Epithelial cell of prostate (primary cell): Measurements from ENCODE around the gene EBF4.

Experiments
- DNase-seq: peaks from one replicate; pipeline ENCODE4 v3.0.0-alpha.2; 2011; ENCODE audit warnings: low read depth, low spot score
- H3K27ac ChIP-seq: fragments of 450-650 bp; 2 replicates; pipeline ENCODE4 v1.5.1; 2017; ENCODE audit warnings: mild to moderate bottlenecking

EBF4 gene

GRCh38 chr20:2697768-2698167, 5.2 kb downstream of the EBF4 start:
- DNase-seq, result no peak
- no peak overlapping the region for H3K27ac ChIP-seq

DNA sequence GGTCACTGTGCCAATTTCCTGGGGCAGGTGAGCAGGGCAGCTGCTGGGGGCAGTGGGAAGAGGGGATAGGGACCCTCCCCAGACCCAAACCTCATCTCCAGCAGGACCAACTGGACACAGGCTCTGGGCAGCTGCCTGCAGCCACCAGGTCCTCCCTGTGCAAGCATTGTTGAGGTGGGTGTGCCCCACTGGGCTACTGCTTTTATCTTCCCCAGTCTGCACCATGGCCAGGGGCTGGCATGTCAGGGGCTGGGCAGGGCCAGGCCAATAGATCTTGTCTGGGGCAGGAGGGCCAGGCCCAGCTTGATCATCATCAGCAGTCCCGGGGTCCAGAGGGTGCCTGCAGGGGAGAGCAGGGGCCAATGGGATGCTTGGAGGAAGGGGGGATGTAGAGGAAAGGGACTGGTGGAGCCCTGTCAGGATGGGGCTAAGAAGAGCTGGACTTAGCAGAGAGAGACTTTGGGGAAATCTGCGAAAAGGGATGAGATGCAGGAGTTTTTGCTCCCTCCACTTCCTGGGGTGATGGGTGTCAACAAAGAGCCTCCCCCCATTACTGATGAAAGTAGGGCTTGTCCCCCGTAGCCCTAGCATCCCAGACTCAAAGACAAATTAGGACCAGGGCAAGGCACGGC, 5.7 kb downstream of the EBF4 start:
- H3K27ac ChIP-seq, result no peak overlapping the region
- DNase-seq, result no peak

DNA sequence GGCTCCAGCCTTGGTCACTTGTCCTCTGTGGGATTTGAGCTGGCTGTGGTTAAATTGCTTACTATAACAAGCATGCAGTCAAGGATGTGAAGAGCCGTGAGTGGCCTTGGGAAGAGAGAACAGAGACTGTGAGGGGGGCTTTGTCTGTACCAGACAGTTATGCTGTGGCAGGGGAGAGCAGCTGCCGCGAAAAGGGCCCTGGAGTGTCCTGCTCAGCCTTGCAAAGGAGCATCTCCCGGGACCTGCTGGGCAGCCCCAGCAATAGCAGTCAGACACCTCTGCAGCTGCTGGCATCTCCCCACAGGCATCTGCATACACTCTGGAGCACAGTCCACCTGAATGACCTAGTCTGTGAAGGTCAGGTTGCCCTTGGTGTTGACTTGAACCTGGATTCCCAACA, 6.3 kb downstream of the EBF4 start:
- no peak overlapping the region for H3K27ac ChIP-seq
- no peak for DNase-seq

DNA sequence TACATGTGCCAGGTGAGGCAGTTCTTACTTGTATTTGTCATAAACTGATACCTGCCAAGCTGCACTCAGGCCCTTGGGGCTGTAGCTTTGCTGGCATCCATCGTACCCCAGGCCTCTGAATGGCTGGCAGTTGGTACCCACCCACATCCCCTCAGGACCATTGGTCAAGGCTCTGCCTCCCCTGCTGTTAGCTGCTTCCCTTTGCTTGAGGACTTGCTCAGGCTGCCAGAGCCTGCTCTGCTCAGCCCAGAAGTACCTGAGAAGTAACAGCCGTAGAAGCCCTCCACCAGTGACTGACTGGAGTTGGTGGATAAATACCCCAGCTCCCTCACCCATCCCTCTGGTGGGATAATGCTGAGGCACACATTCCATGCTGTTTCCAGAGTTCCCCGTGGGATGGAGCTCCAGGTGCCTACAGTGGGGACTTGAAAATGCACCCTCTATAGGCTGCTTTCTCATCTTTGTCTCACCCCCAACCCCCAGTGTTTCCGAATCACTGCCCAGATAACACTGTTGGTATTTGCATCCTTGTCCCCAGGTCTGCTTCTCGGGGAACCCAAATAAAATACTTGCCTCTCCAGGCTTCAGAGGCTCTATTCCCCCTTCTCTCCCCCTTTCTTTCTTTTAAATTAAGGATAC, 7.3 kb downstream of the EBF4 start:
- H3K27ac ChIP-seq, result no peak overlapping the region
- no peak for DNase-seq

DNA sequence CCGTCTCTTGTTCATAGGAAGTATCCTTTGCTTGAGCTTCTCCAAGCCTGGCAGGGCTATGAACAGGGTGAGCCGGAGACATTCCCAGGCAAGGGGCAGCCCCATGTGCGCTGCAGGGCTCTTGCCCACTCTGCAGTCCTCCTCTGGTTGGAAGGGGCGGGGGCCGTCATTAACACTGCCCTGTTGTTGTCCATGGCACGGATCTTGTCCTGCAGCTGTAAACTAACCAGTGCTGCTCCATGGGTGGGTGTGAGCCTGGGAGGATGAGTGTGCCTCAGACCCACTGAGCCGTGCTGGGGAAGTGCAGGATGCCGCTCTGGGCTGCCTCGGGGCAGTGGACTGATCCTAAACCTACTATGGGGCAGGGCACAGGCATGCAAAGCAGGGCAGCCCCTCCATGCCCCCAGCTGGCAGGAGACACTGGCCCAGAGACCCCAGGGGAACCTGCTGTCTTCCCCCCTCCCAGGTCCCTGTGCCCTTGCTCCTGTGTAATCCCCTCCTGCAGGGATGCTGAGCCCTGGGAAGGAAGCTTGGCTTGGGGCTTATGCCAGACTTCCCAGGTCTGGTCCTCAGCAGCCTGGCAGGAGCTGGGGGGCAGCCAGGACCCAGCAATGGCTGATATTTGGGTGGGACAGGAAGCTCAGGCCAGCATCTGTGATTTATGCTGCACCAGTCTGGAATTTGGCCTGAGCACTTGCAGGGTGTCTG, 8.5 kb downstream of the EBF4 start:
- H3K27ac ChIP-seq, result no peak overlapping the region
- DNase-seq, result no peak

DNA sequence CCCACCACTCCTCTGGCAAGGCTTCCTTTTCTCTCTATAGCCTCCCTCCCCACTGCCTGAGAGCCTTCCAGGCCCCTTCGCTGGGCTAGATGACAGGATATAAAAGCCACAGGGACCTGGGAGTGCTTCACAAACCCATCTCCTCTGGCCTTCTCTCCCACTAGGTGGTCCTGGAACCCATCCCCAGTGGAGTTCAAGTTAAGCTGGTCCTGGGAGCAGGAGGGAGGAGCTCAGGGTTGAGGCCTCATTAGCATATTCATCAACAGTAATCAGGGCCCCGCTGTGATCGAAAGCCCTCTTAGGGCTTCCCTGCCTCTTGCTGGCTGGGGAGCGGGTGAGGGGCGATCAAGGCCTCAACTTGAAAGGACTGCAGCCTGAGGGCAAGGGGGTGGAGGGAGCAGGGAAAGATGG, 9.1 kb downstream of the EBF4 start:
- no peak overlapping the region for H3K27ac ChIP-seq
- no peak for DNase-seq

DNA sequence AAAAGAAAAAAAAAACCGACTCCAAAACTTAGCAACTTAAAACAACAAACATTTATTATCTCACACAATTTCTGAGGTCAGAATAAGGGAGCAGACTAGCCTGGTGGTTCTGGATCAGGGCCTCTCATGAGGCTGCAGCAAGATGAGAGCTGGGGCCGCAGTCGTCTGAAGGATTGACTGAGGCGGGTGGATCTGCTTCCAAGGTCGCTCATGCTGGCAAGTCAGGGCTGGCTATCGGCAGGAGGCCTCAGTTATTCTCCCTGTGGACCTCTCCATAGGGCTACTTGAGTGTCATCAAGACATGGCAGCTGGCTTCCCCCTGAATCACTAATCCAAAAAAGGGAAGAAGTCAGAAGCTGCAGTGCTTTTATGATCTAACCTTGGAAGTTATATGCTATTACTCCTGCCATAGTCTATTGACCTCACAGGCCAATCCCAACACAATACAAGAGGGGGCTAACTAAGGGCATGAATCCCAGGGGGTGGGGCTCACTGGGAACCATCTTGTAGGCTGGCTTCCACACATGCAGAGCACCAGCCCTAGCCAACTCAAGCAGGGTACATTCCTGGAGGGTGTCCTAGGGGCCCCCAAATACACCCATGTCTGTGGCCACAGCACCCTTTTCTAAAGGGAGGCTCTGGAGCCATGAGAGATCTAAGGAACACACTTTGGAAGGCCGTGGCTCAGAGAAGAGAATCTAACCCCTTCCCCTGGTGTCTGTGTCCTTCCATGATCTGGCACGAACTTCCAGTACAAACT, 11.3 kb downstream of the EBF4 start:
- no peak for DNase-seq
- no peak overlapping the region for H3K27ac ChIP-seq

DNA sequence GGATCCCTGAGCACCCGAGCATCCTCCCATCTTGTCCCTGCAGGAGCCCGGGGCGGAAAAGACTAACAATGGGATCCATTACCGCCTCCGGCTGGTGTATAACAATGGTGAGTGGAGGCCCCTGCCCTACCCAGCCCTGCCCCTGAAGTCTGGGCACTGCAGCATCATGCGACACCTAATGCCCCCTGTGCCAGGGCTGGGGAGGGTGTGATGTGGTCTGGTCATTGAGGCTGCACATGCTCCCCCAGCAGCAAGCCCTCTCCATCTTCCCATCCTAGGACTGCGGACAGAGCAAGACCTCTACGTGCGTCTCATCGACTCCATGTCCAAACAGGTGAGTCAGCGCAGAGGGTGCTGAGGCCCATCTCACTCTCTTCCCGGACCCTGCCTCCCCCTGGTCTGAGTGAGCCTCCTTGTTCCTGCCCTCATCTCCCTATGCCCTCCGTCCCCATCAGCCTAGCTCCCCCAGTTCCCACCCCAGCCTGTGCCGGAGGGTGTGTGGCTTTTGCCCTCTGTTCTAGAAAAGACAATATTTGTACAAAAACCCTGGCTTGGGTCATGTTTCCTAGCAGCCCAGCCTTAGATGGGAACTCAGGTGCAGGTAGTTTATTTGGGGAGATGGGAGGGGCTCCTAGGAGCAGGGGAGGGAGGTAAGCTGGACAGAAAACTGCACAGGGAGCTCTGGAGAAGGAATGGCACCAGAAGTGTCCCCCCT, 13.5 kb downstream of the EBF4 start:
- DNase-seq, result no peak

GRCh38 chr20:2706688-2707352, 14.2 kb downstream of the EBF4 start:
- no peak for DNase-seq
- no peak overlapping the region for H3K27ac ChIP-seq

More for the DNA sequence above, 13.5 kb downstream of the EBF4 start:
- H3K27ac ChIP-seq, result no peak overlapping the region

DNA sequence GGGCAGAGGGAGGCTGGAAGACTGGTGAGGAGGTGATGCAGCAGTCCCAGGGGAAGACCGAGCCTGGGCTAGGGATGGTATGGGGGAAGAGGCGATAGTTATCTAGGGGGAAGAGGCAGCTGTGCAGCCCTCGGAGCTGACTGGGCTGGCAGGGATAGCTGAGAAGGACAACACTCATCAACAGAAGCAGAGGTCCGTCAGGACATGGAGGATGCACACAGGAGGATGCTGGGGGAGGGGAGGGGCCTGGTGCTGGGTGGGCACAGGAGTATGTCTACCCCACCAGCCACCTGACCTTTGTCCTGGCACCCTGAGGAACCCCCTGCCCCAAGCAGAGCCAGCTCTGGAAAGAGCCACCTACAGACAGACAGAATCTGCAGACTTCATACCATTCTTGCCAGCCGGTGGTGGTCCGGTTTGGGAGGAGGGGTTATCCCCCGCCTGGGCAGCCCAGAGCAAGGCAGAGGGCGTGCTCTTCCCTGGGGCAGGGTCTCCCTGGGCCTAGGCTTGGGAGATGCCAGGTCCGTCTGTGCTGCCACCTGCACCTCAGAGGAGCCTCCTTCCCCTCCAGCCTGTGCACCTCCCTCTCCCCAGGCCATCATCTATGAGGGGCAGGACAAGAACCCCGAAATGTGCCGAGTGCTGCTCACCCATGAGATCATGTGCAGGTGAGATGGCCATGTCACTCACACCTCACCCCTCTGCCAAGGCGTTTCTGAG, 14.9 kb downstream of the EBF4 start:
- DNase-seq, result no peak

GRCh38 chr20:2708073-2708415, 15.5 kb downstream of the EBF4 start:
- DNase-seq, result no peak
- H3K27ac ChIP-seq, result no peak overlapping the region

More for the DNA sequence above, 14.9 kb downstream of the EBF4 start:
- H3K27ac ChIP-seq, result no peak overlapping the region

DNA sequence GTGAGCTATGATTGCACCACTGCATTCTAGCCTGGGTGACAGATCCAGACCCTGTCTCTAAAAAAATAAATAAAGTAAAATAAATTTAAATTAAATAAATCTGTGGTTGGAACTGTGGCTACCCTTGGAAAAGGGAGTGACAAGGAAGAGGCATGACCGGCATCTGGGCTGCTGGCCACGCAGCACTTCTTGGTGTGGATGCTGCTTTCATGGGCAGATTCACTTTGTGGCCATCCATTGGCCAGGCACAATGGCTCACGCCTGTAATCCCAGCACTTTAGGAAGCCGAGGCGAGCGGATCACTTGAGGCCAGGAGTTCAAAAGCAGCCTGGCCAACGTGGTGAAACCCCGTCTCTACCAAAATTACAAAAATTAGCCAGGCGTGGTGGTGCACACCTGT, 16.1 kb downstream of the EBF4 start:
- no peak overlapping the region for H3K27ac ChIP-seq
- no peak for DNase-seq

- H3K27ac ChIP-seq, result no peak overlapping the region
- no peak for DNase-seq
Measured at GRCh38 chr20:2709205-2709981, 16.8 kb downstream of the EBF4 start.

- H3K27ac ChIP-seq, result no peak overlapping the region
- DNase-seq, result no peak
Measured at GRCh38 chr20:2713285-2713684, 20.7 kb downstream of the EBF4 start.

GRCh38 chr20:2729251-2729713, 36.7 kb downstream of the EBF4 start:
- no peak for DNase-seq
- H3K27ac ChIP-seq, result no peak overlapping the region

- H3K27ac ChIP-seq, result no peak overlapping the region
- DNase-seq, result no peak
Measured at GRCh38 chr20:2729791-2730190, 37.2 kb downstream of the EBF4 start.

DNA sequence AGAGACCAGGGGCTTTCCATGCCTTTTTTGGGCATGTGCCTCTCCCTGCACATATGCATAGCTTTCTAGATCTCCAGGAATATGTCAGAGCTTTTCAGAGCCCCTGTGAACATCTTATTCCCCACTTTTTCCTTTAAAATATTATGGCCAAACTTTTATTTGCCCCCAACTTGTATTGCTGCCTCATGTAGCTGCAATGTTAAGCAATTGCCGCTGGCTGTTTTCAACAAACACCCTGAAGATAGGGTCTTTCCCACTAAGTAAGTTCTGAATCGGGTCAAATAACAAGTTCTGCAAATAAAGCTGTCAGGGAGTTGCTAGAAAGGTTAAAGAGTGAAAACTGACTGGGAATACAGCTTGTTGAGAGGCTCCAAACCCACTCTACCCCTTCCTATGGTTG, 42.3 kb downstream of the EBF4 start:
- DNase-seq, result no peak

DNA sequence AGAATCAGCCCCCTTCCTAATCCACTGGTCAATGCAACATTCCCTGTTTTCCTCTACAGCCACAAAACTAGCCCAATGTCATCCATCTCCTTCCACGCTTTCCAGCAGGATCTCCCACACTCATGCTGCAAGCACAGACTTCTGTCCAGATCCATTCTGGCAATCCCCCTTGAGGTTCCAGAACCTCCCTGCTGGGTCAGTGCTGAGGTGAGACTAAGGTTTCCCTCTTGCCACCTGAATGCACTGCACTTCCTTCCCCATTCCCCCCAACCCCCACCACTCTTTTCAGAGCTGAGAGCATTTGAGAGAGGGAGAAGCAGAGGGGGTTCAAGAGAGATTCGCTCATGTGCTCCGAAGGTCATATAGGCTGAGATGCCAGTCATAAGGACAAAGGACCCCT, 43.9 kb downstream of the EBF4 start:
- DNase-seq, result no peak
- H3K27ac ChIP-seq, result no peak overlapping the region

More for the DNA sequence above, 42.3 kb downstream of the EBF4 start:
- H3K27ac ChIP-seq, result no peak overlapping the region
